Measurements from ENCODE around the gene ZCCHC14. TPM values are rescaled to one million over a fixed set of nuclear protein-coding genes. Genes with fewer than 3 reads are reported as not detected.

Gene ZCCHC14
- total RNA-seq, 1 experiment from 2014 or later = 27.7 TPM

- H3K4ac ChIP-seq (ENCODE audit: low read depth, low read length) = no peak overlapping the region
- H3K27ac Mint-ChIP-seq = peak overlapping the region in 2 of 3 experiments; percentile 34 to 85; a peak in 4 of 7 replicates
- no peaks in the 10 kb centered on the region for H3K79me1 ChIP-seq (ENCODE audit: insufficient read depth, low read depth, low read length, poor library complexity, severe bottlenecking)
- H3K27ac ChIP-seq (ENCODE audit: insufficient read length, low read depth, low read length) = no peak overlapping the region
- H2BK15ac ChIP-seq (ENCODE audit: low read depth, low read length) = no peak overlapping the region
- H4K20me1 ChIP-seq (ENCODE audit: control insufficient read depth, insufficient read depth, insufficient read length) = no peaks in the 10 kb centered on the region
- no peak for TF ChIP-seq CTCF (conservative IDR thresholded peaks at IDR 0.05)
- no peak overlapping the region for H2BK20ac ChIP-seq (ENCODE audit: low read depth, low read length, poor library complexity, severe bottlenecking)
- H3K4me1 ChIP-seq (ENCODE audit: insufficient read depth, low read length) = peaks cover 7% of the 10 kb centered on the region; the same call in 1 of the 2 replicates
- H3K4me1 Mint-ChIP-seq = peaks cover 44 to 55% of the 10 kb centered on the region in 2 experiments
- H3K27me3 Mint-ChIP-seq (ENCODE audit: low read depth) = no peaks in the 10 kb centered on the region
- no peak overlapping the region for H3K4me2 ChIP-seq (ENCODE audit: insufficient read depth, insufficient read length, low read length)
- no peaks in the 10 kb centered on the region for H3K23me2 ChIP-seq (ENCODE audit: insufficient read length, low read depth, low read length, poor library complexity, severe bottlenecking)
- H4K5ac ChIP-seq (ENCODE audit: insufficient read length, low read depth, low read length) = no peak overlapping the region
- H3K14ac ChIP-seq (ENCODE audit: insufficient read depth, low read length) = no peak overlapping the region
- H3T11ph ChIP-seq (ENCODE audit: low read length) = no peak overlapping the region
- H2BK12ac ChIP-seq (ENCODE audit: insufficient read length, low read depth, low read length) = no peak overlapping the region
- WGBS (ENCODE audit: extremely low coverage, insufficient read length, low lambda C conversion rate) = no CpG with 5 or more reads among the region's 18 CpGs
- no peak overlapping the region for H3K18ac ChIP-seq (ENCODE audit: insufficient read length, low read depth, low read length)
- no peak overlapping the region for H4K91ac ChIP-seq (ENCODE audit: insufficient read length, low read depth, low read length)
- H3K36me3 Mint-ChIP-seq (ENCODE audit: insufficient read depth in 1 of 3, low read depth in 3 of 3) = peaks cover 27 to 42% (median 36%) of the 10 kb centered on the region in 3 experiments
- no peak overlapping the region for H2BK5ac ChIP-seq (ENCODE audit: insufficient read length, low read length)
- H2AK5ac ChIP-seq (ENCODE audit: insufficient read length, low read length) = no peak overlapping the region
- no peak overlapping the region for H3K9ac ChIP-seq (ENCODE audit: extremely low read depth, insufficient read length, low read length)
- no peaks in the 10 kb centered on the region for H3K27me3 ChIP-seq (ENCODE audit: insufficient read depth, low read length)
- no peaks in the 10 kb centered on the region for H3K79me2 ChIP-seq (ENCODE audit: insufficient read depth, low read length)
- no peak overlapping the region for H3K56ac ChIP-seq (ENCODE audit: insufficient read length, low read depth, low read length)
- peak overlapping the region in 1 of 2 experiments; percentile 2; a peak in 1 of 5 replicates for H3K4me3 Mint-ChIP-seq
- H3K9me3 ChIP-seq (ENCODE audit: control insufficient read depth, low read depth, low read length) = no peaks in the 10 kb centered on the region
- H2BK120ac ChIP-seq (ENCODE audit: low read depth, low read length, poor library complexity, severe bottlenecking) = no peak overlapping the region
- H3K9me3 Mint-ChIP-seq = no peaks in the 10 kb centered on the region; a peak in 1 of 5 replicates
- H2AFZ ChIP-seq (ENCODE audit: low read length) = no peak overlapping the region
- no peak overlapping the region for H3K23ac ChIP-seq (ENCODE audit: insufficient read length, low read depth, low read length)
- no peak overlapping the region for H4K8ac ChIP-seq (replicated peaks; ENCODE audit: insufficient read length, low read depth, low read length)
- no peak for DNase-seq
Measured at GRCh38 chr16:87426423-87427215, 66.2 kb downstream of the ZCCHC14 start.
